CD14-positive monocyte (primary cell): Measurements from ENCODE around the gene POLR1B. TPM values are rescaled to one million over a fixed set of nuclear protein-coding genes. Genes with fewer than 3 reads are reported as not detected.
"Not testable (repeated sequence)": the region's sequence is repeated elsewhere in the genome, so short reads cannot be mapped to it uniquely, and the experiment has no call there.

Source experiments
- DNase-seq, 3 donors: peaks; one replicate each; pipeline ENCODE4 v3.0.0-alpha.2; 2011 to 2022
- H2AFZ ChIP-seq: 2 replicates; pipeline ENCODE4 v1.6.0; 2012; ENCODE audit warnings: mild to moderate bottlenecking, low read depth, low read length, inconsistent platforms; ENCODE audit not compliant: insufficient read depth, poor library complexity, severe bottlenecking
- H3K27ac ChIP-seq, 2 donors: 1 replicate in 1 of 2; 2 replicates in 1 of 2; pipeline ENCODE4 v1.5.1; 2012 to 2013; ENCODE audit warnings: low read length in 2 of 2, control low read depth in 1 of 2, inconsistent platforms in 1 of 2, low read depth in 1 of 2, mild to moderate bottlenecking in 1 of 2
- H3K27me3 ChIP-seq, 2 donors: one replicate each; pipeline versions ENCODE4 v1.6.0 to v1.6.1; 2011 to 2013; ENCODE audit warnings: low read length in 2 of 2; ENCODE audit not compliant: control insufficient read depth in 2 of 2, insufficient read depth in 2 of 2
- H3K36me3 ChIP-seq, 2 donors: replicated peaks in 1 of 2; 1 replicate in 1 of 2; 2 replicates in 1 of 2; pipeline versions ENCODE4 v1.5.1 to v1.6.1; 2012 to 2013; ENCODE audit warnings: low read length in 2 of 2, control low read depth in 1 of 2, inconsistent platforms in 1 of 2, mild to moderate bottlenecking in 1 of 2; ENCODE audit not compliant: insufficient read depth in 2 of 2, control insufficient read depth in 1 of 2
- H3K4me1 ChIP-seq, 2 donors: 1 replicate in 1 of 2; 2 replicates in 1 of 2; pipeline versions ENCODE4 v1.5.1 to v1.6.1; 2012 to 2013; ENCODE audit warnings: low read length in 2 of 2, control low read depth in 1 of 2, inconsistent platforms in 1 of 2, mild to moderate bottlenecking in 1 of 2, moderate library complexity in 1 of 2; ENCODE audit not compliant: insufficient read depth in 2 of 2, control insufficient read depth in 1 of 2
- H3K4me2 ChIP-seq: replicated peaks from 2 replicates; pipeline ENCODE3; 2012; ENCODE audit warnings: low read length, moderate library complexity, mild to moderate bottlenecking; ENCODE audit not compliant: poor library complexity, severe bottlenecking; ENCODE audit errors: extremely low read depth
- H3K4me3 ChIP-seq, 3 experiments: fragments of 200-600 bp in 1 of 3; sonication (generic) in 1 of 3; replicated peaks in 1 of 3; 1 replicate in 2 of 3; 2 replicates in 1 of 3; pipeline ENCODE4 v1.5.1; 2011 to 2013; ENCODE audit warnings: low read length in 3 of 3, mild to moderate bottlenecking in 3 of 3, control low read depth in 2 of 3, low read depth in 2 of 3, inconsistent platforms in 1 of 3, moderate library complexity in 1 of 3
- H3K79me2 ChIP-seq: 2 replicates; pipeline ENCODE4 v1.6.0; 2012; ENCODE audit warnings: mild to moderate bottlenecking, control low read depth, inconsistent platforms, low read length, moderate library complexity; ENCODE audit not compliant: insufficient read depth
- H3K9ac ChIP-seq: 2 replicates; pipeline ENCODE4 v1.6.0; 2017; ENCODE audit warnings: low read length, mild to moderate bottlenecking; ENCODE audit not compliant: insufficient read depth, poor library complexity, severe bottlenecking
- H3K9me3 ChIP-seq, 2 donors: replicated peaks in 1 of 2; 1 replicate in 1 of 2; 2 replicates in 1 of 2; pipeline versions ENCODE4 v1.5.1 to v1.6.1; 2012 to 2013; ENCODE audit warnings: low read length in 2 of 2, control low read depth in 1 of 2; ENCODE audit not compliant: control insufficient read depth in 1 of 2, insufficient read depth in 1 of 2
- H4K20me1 ChIP-seq: 2 replicates; pipeline ENCODE4 v1.6.0; 2012; ENCODE audit warnings: mild to moderate bottlenecking, low read length, control low read depth, moderate library complexity; ENCODE audit not compliant: insufficient read depth
- H3K27ac Mint-ChIP-seq, 7 donors: one replicate each; pipeline ENCODE4 v1.8.0; 2020; ENCODE audit warnings: mild to moderate bottlenecking in 7 of 7, mixed read lengths in 7 of 7, moderate library complexity in 6 of 7, inconsistent platforms in 2 of 7
- H3K27me3 Mint-ChIP-seq, 3 donors: one replicate each; pipeline ENCODE4 v1.8.0; 2021 to 2022; ENCODE audit warnings: low read depth in 3 of 3, mild to moderate bottlenecking in 3 of 3, mixed read lengths in 3 of 3, moderate library complexity in 3 of 3, inconsistent platforms in 1 of 3
- H3K36me3 Mint-ChIP-seq, 2 donors: one replicate each; pipeline ENCODE4 v1.8.0; 2020; ENCODE audit warnings: mixed read lengths in 2 of 2, inconsistent platforms in 1 of 2, mild to moderate bottlenecking in 1 of 2
- H3K4me1 Mint-ChIP-seq: one replicate; pipeline ENCODE4 v1.8.0; 2020; ENCODE audit warnings: mild to moderate bottlenecking, mixed read lengths
- H3K4me3 Mint-ChIP-seq, 2 donors: one replicate each; pipeline ENCODE4 v1.8.0; 2020; ENCODE audit warnings: mild to moderate bottlenecking in 2 of 2, mixed read lengths in 2 of 2, moderate library complexity in 1 of 2
- H3K9me3 Mint-ChIP-seq, 7 donors: one replicate each; pipeline ENCODE4 v1.8.0; 2020 to 2022; ENCODE audit warnings: mixed read lengths in 7 of 7, mild to moderate bottlenecking in 6 of 7, moderate library complexity in 6 of 7, inconsistent platforms in 2 of 7
- CTCF ChIP-seq: fragments of 200-600 bp; IDR thresholded peaks from one replicate; pipeline ENCODE4 v1.8.0; 2022; ENCODE audit warnings: antibody characterized with exemption, mild to moderate bottlenecking
- WGBS: methylation state at CpG from one replicate; pipeline ENCODE4 v1.1.5; 2013; ENCODE audit warnings: missing lambda C conversion rate; ENCODE audit not compliant: insufficient coverage; 5-methylcytosine and 5-hydroxymethylcytosine counted together
- intact Hi-C, 2 donors: fragments of 100-400 bp; cut with micrococcal nuclease; formaldehyde crosslinking; loops; one replicate each; pipeline versions ENCODE4 v1.15.0 to v1.15.1; 2023
- polyA plus RNA-seq, 3 donors: library from polyadenylated mRNA; depleted of rRNA in 1 of 3; unstranded in 2 of 3; stranded (reverse) in 1 of 3; fragments of 300-500 nt in 2 of 3; fragments of >200 nt in 1 of 3; fragmentation: Illumina TruSeq in 2 of 3; gene quantifications; 1 replicate in 2 of 3; 2 replicates in 1 of 3; pipeline ENCODE4 v1.2.3, GENCODE V29; 2012 to 2021

The POLR1B gene
- polyA plus RNA-seq, 3 donors, result 5.2 to 6.3 (median 5.3) TPM

GRCh38 chr2:112606547-112606946 is 64.3 kb downstream of the POLR1B start:
- no peaks in the 10 kb centered on the region for H3K79me2 ChIP-seq
- Mint-ChIP-seq H3K36me3 (no peaks in the 10 kb centered on the region), H3K4me3 (no peak overlapping the region), H3K27me3 (peaks cover 0 to 2% (median 0%) of the 10 kb centered on the region in 3 donors), H3K4me1 (no peaks in the 10 kb centered on the region), H3K9me3 (peaks cover 0 to 4% (median 3%) of the 10 kb centered on the region in 7 donors), H3K27ac (no peak overlapping the region)
- no peak overlapping the region for H3K27ac ChIP-seq
- DNase-seq, result no peak
- TF ChIP-seq CTCF, result no peak
- no peak overlapping the region for H3K4me2 ChIP-seq
- no peaks in the 10 kb centered on the region for H3K9me3 ChIP-seq
- WGBS, result 91% methylated on average over 3 of the region's 4 CpGs
- H3K27me3 ChIP-seq, result no peaks in the 10 kb centered on the region
- H4K20me1 ChIP-seq, result no peaks in the 10 kb centered on the region
- no peaks in the 10 kb centered on the region for H3K4me1 ChIP-seq
- H3K4me3 ChIP-seq, result no peak overlapping the region
- H3K36me3 ChIP-seq, result no peaks in the 10 kb centered on the region
- H2AFZ ChIP-seq, result no peak overlapping the region
- intact Hi-C loops, result no loop called here
- H3K9ac ChIP-seq, result no peak overlapping the region

- Histone ChIP-seq H3K9me3 (no peaks in the 10 kb centered on the region), H3K36me3 (no peaks in the 10 kb centered on the region), H3K4me1 (no peaks in the 10 kb centered on the region), H3K27ac (no peak overlapping the region), H3K27me3 (no peaks in the 10 kb centered on the region), H3K4me2 (no peak overlapping the region), H2AFZ (no peak overlapping the region), H3K79me2 (no peaks in the 10 kb centered on the region), H4K20me1 (no peaks in the 10 kb centered on the region), H3K4me3 (no peak overlapping the region), H3K9ac (no peak overlapping the region)
- H3K36me3 Mint-ChIP-seq, result peaks cover 0 to under 1% of the 10 kb centered on the region in 2 donors
- no peaks in the 10 kb centered on the region for H3K4me1 Mint-ChIP-seq
- H3K4me3 Mint-ChIP-seq, result no peak overlapping the region
- peaks cover 0 to 4% (median 2%) of the 10 kb centered on the region in 3 donors for H3K27me3 Mint-ChIP-seq
- peaks cover 0 to 4% (median 3%) of the 10 kb centered on the region in 7 donors for H3K9me3 Mint-ChIP-seq
- DNase-seq, result no peak
- H3K27ac Mint-ChIP-seq, result peak overlapping the region in 1 of 7 donors; percentile 13
- 71% methylated on average over 3 of the region's 8 CpGs for WGBS
- intact Hi-C loops, result no loop called here
- no peak for TF ChIP-seq CTCF
Measured at GRCh38 chr2:112607680-112608438, 65.6 kb downstream of the POLR1B start.

GRCh38 chr2:112609320-112609719 is 67.1 kb downstream of the POLR1B start:
- WGBS, result no CpG with 5 or more reads among the region's 4 CpGs
- H3K4me1 Mint-ChIP-seq, H4K20me1 ChIP-seq, intact Hi-C loops, H3K79me2 ChIP-seq, H3K4me3 ChIP-seq, H3K27ac ChIP-seq, H3K36me3 Mint-ChIP-seq, H3K27me3 Mint-ChIP-seq, H3K4me3 Mint-ChIP-seq, H3K9me3 Mint-ChIP-seq, DNase-seq, H3K9ac ChIP-seq, H3K9me3 ChIP-seq, H2AFZ ChIP-seq, H3K36me3 ChIP-seq, H3K4me1 ChIP-seq, H3K27me3 ChIP-seq, H3K4me2 ChIP-seq: not testable (repeated sequence)
- peak overlapping the region in 1 of 7 donors; percentile 37 for H3K27ac Mint-ChIP-seq
